ENCODE results near the gene EHMT1.

The EHMT1 gene

DNA sequence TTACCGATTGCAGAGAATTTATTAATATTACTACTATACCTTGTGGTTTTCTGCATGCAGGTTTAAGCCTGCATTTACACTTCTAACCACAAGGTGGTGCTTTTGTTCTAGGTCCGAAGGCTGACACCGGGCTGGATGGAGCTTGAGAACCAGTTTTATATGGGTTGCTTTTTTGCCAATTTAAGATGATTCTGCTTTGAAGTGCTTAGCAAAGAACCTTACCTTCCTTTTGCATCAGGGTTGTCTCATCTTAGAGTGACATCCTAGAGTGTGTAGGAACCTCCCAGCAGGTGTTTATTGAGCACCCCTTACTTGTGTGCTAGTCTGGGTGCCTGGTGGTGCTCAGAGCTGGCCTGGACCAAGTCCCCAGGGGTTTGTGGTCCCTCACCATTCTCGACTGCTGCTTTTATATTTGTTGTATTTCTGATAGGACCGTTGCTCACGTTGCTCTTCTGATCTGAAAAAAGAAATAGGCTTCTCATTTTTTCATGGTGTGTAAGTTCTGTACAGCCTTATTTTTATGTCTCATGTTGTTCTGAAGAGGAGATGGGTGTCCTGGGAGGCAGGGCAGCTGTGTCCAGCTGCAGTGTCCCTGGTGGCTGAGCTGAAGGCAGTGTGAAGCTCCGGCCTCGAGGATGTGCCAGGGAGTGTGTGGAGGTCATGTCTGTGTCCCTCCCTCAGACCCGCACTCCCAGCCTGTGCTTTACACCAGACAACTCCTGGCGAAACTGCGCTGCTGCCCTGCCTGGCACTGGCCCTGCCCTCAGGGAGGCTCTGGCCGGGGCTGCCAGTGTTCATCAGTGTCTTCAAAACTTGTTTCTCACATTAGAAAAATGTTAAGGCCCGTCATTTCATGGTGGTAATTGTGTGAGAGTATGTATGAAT is 54.3 kb downstream of the EHMT1 start:
- Histone ChIP-seq H3K4me2 (peak overlapping the region; percentile 45 to 94 (median 83)), H3K36me3 (peaks cover 13 to 30% (median 21%) of the 10 kb centered on the region in 11 experiments), H3K9ac (peak overlapping the region; percentile 33 to 72 (median 43); a peak in 20 of 22 replicates), H3K9me3 (replicated peaks in 1 of 11) (peaks cover 0 to 14% (median 6%) of the 10 kb centered on the region in 11 experiments; a peak in 10 of 22 replicates), H3K27ac (peak overlapping the region in 6 of 11 experiments; percentile 4 to 55 (median 32); a peak in 7 of 22 replicates), H3K4me1 (peaks cover 64 to 85% (median 83%) of the 10 kb centered on the region in 10 experiments), H4K20me1 (peaks cover 71 to 98% (median 79%) of the 10 kb centered on the region in 11 experiments), H3K4me3 (peak overlapping the region in 2 of 10 experiments; percentile 25 to 35; a peak in 3 of 20 replicates), H3K27me3 (no peaks in the 10 kb centered on the region)
- no peak for TF ChIP-seq Cebpa-rat (IDR thresholded peaks at IDR 0.05)

DNA sequence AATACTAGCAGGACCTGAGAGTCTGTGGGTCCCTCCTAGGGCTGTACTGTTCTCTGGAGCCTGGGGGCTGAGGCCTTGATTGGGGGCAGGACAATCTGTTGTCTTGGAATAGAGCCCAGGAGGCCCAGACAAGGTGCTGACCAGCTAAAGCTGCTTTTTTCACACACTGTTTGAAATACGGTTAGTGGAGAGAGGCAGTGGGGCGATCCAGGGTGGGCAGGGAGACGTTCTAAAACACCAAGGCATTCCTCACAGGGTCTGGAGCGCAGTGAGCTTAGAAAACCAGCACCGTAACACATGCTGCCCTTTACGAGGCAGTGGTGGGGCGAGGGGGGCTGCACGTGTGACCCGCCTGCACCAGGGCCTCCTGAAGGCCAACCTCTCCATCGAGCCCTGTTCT is 55.1 kb downstream of the EHMT1 start:
- H3K27ac ChIP-seq = peak overlapping the region in 5 of 11 experiments; percentile 4 to 55 (median 15); a peak in 6 of 22 replicates

DNA sequence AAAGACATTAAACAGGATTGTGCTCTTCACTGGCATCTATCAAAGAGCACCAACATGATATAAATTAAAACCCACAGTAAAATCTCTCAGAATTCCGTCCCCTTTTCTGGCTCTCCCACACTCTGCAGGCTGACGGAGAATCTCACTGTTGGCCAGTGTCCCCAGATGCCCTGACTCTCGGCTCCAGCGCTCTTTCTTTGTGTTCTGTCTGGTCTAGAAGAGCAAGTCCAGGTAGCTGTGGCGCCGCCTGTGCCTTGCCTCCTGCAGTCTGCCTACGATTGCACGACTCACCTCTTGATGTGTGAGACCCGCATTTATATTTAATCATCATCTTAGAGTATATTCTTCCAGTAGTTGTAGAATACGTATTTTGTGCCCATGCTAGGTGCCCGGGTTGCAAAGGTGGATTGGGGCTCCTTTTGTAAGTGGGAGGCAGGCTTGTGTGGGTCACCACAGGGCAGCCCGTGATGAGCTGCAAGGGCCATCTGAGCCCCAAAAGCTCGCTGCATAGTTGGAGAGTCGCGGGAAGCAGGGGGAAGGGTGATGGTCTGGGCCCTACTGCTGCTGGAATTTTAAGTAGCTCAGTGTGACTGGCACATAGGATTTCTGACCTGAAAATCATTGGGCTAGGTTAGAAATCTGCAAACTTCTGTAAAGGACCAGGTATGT is 55.6 kb downstream of the EHMT1 start:
- H4K20me1 ChIP-seq = peaks cover 71 to 98% (median 79%) of the 10 kb centered on the region in 11 experiments

More for the DNA sequence above, 55.1 kb downstream of the EHMT1 start:
- H4K20me1 ChIP-seq = peaks cover 71 to 98% (median 79%) of the 10 kb centered on the region in 11 experiments
- H3K4me3 ChIP-seq = 0 out of 20 replicates have a peak overlapping the region, but pooled peaks of 1 of the 10 experiments have one; percentile 35
- peak overlapping the region; percentile 33 to 72 (median 43); a peak in 21 of 22 replicates for H3K9ac ChIP-seq
- no peaks in the 10 kb centered on the region for H3K27me3 ChIP-seq
- peaks cover 0 to 14% (median 6%) of the 10 kb centered on the region in 11 experiments; a peak in 10 of 22 replicates for H3K9me3 ChIP-seq (replicated peaks in 1 of 11)
- peaks cover 12 to 28% (median 20%) of the 10 kb centered on the region in 11 experiments for H3K36me3 ChIP-seq
- no peak for TF ChIP-seq Cebpa-rat (IDR thresholded peaks at IDR 0.05)
- H3K4me1 ChIP-seq = peaks cover 70 to 91% (median 88%) of the 10 kb centered on the region in 10 experiments
- H3K4me2 ChIP-seq = peak overlapping the region; percentile 45 to 94 (median 83)

DNA sequence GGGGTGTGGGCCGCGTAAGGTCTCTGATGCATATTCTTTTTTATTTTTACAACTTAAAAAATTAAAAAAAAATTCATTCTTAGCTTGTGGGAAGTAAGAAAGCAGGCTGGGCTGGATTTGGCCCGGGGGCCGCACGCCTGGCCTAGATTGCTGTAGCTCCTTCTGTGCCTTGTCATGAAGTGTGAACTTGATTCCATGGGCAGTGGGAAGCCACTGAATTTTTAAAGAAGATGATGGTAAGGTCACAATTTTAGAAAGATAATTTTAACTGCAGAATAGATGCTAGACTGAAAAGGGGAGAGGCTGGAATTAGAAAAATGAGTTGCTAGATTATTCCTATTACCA is 56.1 kb downstream of the EHMT1 start:
- no peaks in the 10 kb centered on the region for H3K27me3 ChIP-seq
- peak overlapping the region in 8 of 11 experiments; percentile 72 to 94 (median 88); a peak in 15 of 22 replicates for H3K4me2 ChIP-seq
- no peak for TF ChIP-seq Cebpa-rat (IDR thresholded peaks at IDR 0.05)
- H3K36me3 ChIP-seq = peaks cover 6 to 18% (median 11%) of the 10 kb centered on the region in 11 experiments; a peak in 16 of 22 replicates
- H3K9ac ChIP-seq = peak overlapping the region in 5 of 11 experiments; percentile 42 to 72 (median 66); a peak in 2 of 22 replicates
- peaks cover 0 to 14% (median 6%) of the 10 kb centered on the region in 11 experiments; a peak in 10 of 22 replicates for H3K9me3 ChIP-seq (replicated peaks in 1 of 11)
- no peak overlapping the region for H3K4me3 ChIP-seq
- H4K20me1 ChIP-seq = peaks cover 71 to 98% (median 79%) of the 10 kb centered on the region in 11 experiments
- H3K27ac ChIP-seq = no peak overlapping the region
- H3K4me1 ChIP-seq = peaks cover 77 to 94% (median 90%) of the 10 kb centered on the region in 10 experiments

More for the DNA sequence above, 55.6 kb downstream of the EHMT1 start:
- no peak for TF ChIP-seq Cebpa-rat (IDR thresholded peaks at IDR 0.05)
- Histone ChIP-seq H3K9me3 (replicated peaks in 1 of 11) (peaks cover 0 to 14% (median 6%) of the 10 kb centered on the region in 11 experiments; a peak in 10 of 22 replicates), H3K4me1 (peaks cover 76 to 94% (median 90%) of the 10 kb centered on the region in 10 experiments), H3K27ac (peak overlapping the region in 3 of 11 experiments; percentile 4 to 55 (median 23); a peak in 5 of 22 replicates), H3K4me3 (no peak overlapping the region), H3K36me3 (peaks cover 7 to 22% (median 14%) of the 10 kb centered on the region in 11 experiments; a peak in 21 of 22 replicates), H3K27me3 (no peaks in the 10 kb centered on the region), H3K4me2 (peak overlapping the region; percentile 45 to 94 (median 83); a peak in 21 of 22 replicates), H3K9ac (peak overlapping the region; percentile 33 to 72 (median 43); a peak in 18 of 22 replicates)

DNA sequence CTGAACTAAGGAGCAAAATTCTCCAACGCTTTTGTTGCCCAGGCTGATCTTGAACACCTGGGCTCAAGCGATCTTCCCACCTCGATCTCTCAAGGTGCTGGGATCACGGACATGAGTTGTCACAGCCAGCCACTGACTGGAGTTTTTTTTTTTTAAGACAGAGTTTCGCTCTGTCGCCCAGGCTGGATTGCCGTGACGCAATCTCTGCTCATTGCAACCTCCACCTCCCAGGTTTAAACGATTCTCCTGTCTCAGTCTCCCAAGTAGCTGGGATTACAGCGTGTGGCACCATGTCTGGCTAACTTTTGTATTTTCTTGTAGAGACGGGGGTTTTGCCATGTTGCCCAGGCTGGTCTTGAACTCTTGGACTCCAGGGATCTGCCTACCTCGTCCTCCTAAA is 58.2 kb downstream of the EHMT1 start:
- Histone ChIP-seq H3K9ac (peak overlapping the region in 7 of 11 experiments; percentile 11 to 49 (median 23); a peak in 8 of 22 replicates), H3K36me3 (peaks cover 6 to 24% (median 12%) of the 10 kb centered on the region in 11 experiments; a peak in 15 of 22 replicates), H3K4me2 (peak overlapping the region; percentile 51 to 90 (median 83)), H4K20me1 (peaks cover 71 to 98% (median 79%) of the 10 kb centered on the region in 11 experiments), H3K4me1 (peaks cover 78 to 94% (median 90%) of the 10 kb centered on the region in 10 experiments), H3K4me3 (peak overlapping the region in 7 of 10 experiments; percentile 11 to 49 (median 22); a peak in 7 of 20 replicates), H3K27me3 (no peaks in the 10 kb centered on the region), H3K9me3 (replicated peaks in 1 of 11) (peaks cover 0 to 14% (median 6%) of the 10 kb centered on the region in 11 experiments; a peak in 10 of 22 replicates), H3K27ac (peak overlapping the region in 10 of 11 experiments; percentile 35 to 70 (median 60); a peak in 19 of 22 replicates)
- TF ChIP-seq Cebpa-rat (IDR thresholded peaks at IDR 0.05) = peak in 7 of 11 experiments; percentile 21 to 94 (median 61); a peak in 10 of 22 replicates

DNA sequence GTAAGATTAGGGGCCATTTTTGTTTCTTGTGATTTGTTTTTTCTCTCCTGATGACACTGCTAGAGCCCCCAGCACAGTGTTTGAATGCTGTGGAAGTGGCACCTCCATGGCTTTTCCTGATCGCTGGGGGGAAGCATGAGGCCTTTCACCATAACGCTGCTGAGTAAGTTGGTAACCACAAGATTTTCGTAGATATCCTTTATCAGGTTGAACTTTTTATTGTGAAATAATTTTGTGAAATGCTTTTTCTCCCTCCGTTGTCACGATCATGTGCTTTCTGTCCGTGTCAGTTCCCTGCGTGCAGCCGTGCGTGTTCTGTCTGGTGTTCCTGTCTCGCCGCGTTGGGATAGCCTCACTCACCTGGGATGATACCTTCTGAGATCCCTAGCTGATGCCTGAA is 59.4 kb downstream of the EHMT1 start:
- Histone ChIP-seq H3K4me2 (peak overlapping the region; percentile 72 to 90 (median 83)), H4K20me1 (peaks cover 71 to 98% (median 79%) of the 10 kb centered on the region in 11 experiments), H3K9ac (peak overlapping the region in 4 of 11 experiments; percentile 15 to 42 (median 26); a peak in 2 of 22 replicates), H3K27me3 (no peaks in the 10 kb centered on the region), H3K4me3 (no peak overlapping the region), H3K4me1 (peaks cover 85 to 94% (median 91%) of the 10 kb centered on the region in 10 experiments), H3K27ac (peak overlapping the region in 8 of 11 experiments; percentile 4 to 70 (median 53); a peak in 12 of 22 replicates), H3K36me3 (peaks cover 6 to 24% (median 12%) of the 10 kb centered on the region in 11 experiments; a peak in 15 of 22 replicates), H3K9me3 (replicated peaks in 1 of 11) (peaks cover 0 to 14% (median 6%) of the 10 kb centered on the region in 11 experiments; a peak in 10 of 22 replicates)
- TF ChIP-seq Cebpa-rat (IDR thresholded peaks at IDR 0.05) = peak in 4 of 11 experiments; percentile 29 to 81 (median 50); a peak in 6 of 22 replicates

DNA sequence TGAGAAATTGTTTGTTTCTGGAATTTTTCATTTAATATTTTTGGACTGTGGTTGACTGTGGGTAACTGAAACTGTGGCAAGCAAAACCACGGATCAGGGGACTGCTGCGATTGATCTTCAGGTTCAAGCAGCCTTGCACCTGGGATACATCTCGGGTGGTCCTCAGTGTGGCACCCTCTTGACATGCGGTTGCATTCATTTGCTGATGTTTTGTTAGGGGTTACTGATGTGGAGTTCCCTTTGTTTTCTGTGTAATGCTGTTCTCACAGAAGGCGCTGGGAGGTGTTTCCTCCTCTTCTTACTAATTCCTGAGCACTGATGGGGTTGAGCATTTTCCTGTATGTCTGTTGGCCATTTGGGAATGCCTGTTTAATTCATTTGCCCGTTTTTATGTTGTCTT is 60.4 kb downstream of the EHMT1 start:
- Histone ChIP-seq H3K4me2 (peak overlapping the region; percentile 72 to 90 (median 83)), H3K36me3 (peaks cover 9 to 29% (median 15%) of the 10 kb centered on the region in 11 experiments; a peak in 16 of 22 replicates), H3K27me3 (no peaks in the 10 kb centered on the region), H3K9me3 (replicated peaks in 1 of 11) (peaks cover 0 to 14% (median 6%) of the 10 kb centered on the region in 11 experiments; a peak in 10 of 22 replicates), H3K4me1 (peaks cover 74 to 94% (median 84%) of the 10 kb centered on the region in 10 experiments), H3K27ac (peak overlapping the region in 8 of 11 experiments; percentile 4 to 70 (median 47); a peak in 14 of 22 replicates), H3K4me3 (no peak overlapping the region), H4K20me1 (peaks cover 71 to 98% (median 79%) of the 10 kb centered on the region in 11 experiments), H3K9ac (peak overlapping the region in 8 of 11 experiments; percentile 7 to 48 (median 22); a peak in 10 of 22 replicates)
- TF ChIP-seq Cebpa-rat (IDR thresholded peaks at IDR 0.05) = no peak
